Fibroblast of lung (primary cell): ENCODE measurements around the gene PDE6A. TPM values are rescaled to one million over a fixed set of nuclear protein-coding genes. Genes with fewer than 3 reads are reported as not detected.

ENCODE experiments used
- DNase-seq, 2 donors: peaks; one replicate each; pipeline versions ENCODE4 v3.0.0 to v3.0.0-alpha.2; 2010; ENCODE audit warnings: low read depth in 2 of 2
- H2AFZ ChIP-seq: 2 replicates; pipeline ENCODE4 v1.5.1; 2012; ENCODE audit warnings: low read length, control low read depth, inconsistent platforms
- H3K27ac ChIP-seq: 2 replicates; pipeline ENCODE4 v1.5.1; 2011; ENCODE audit warnings: low read length, control low read depth; ENCODE audit not compliant: insufficient read depth
- H3K27me3 ChIP-seq: 2 replicates; pipeline ENCODE4 v1.5.1; 2011; ENCODE audit warnings: mild to moderate bottlenecking, low read length; ENCODE audit not compliant: control insufficient read depth, insufficient read depth
- H3K36me3 ChIP-seq: 2 replicates; pipeline ENCODE4 v1.5.1; 2011; ENCODE audit warnings: low read length; ENCODE audit not compliant: control insufficient read depth, insufficient read depth
- H3K4me1 ChIP-seq: 2 replicates; pipeline ENCODE4 v1.5.1; 2011; ENCODE audit warnings: low read length; ENCODE audit not compliant: control insufficient read depth, insufficient read depth; ENCODE audit errors: extremely low read depth
- H3K4me2 ChIP-seq: 2 replicates; pipeline ENCODE4 v1.5.1; 2011; ENCODE audit warnings: low read length, control low read depth; ENCODE audit not compliant: insufficient read depth; ENCODE audit errors: extremely low read depth
- H3K4me3 ChIP-seq, 4 experiments: fragments of 200-600 bp in 1 of 4; sonication (generic) in 1 of 4; replicated peaks in 1 of 4; 2 replicates each; pipeline ENCODE4 v1.5.1; 2011 to 2016; ENCODE audit warnings: low read length in 4 of 4, low read depth in 3 of 4, mild to moderate bottlenecking in 3 of 4, control low read depth in 2 of 4, inconsistent platforms in 1 of 4, mixed read lengths in 1 of 4; ENCODE audit not compliant: insufficient read depth in 1 of 4; ENCODE audit errors: control extremely low read depth in 1 of 4
- H3K79me2 ChIP-seq: 2 replicates; pipeline ENCODE4 v1.5.1; 2012; ENCODE audit warnings: mild to moderate bottlenecking, low read length, inconsistent platforms; ENCODE audit not compliant: control insufficient read depth, insufficient read depth
- H3K9ac ChIP-seq: 2 replicates; pipeline ENCODE4 v1.5.1; 2011; ENCODE audit warnings: mild to moderate bottlenecking, low read length, control low read depth; ENCODE audit not compliant: insufficient read depth
- H3K9me3 ChIP-seq: 2 replicates; pipeline ENCODE4 v1.5.1; 2012; ENCODE audit warnings: low read depth, low read length; ENCODE audit not compliant: control insufficient read depth, insufficient read depth
- H4K20me1 ChIP-seq: 2 replicates; pipeline ENCODE4 v1.5.1; 2011; ENCODE audit warnings: low read length; ENCODE audit not compliant: control insufficient read depth, insufficient read depth; ENCODE audit errors: extremely low read depth
- CTCF ChIP-seq, 2 donors: IDR thresholded peaks in 1 of 2; conservative IDR thresholded peaks in 1 of 2; 1 replicate in 1 of 2; 2 replicates in 1 of 2; pipeline ENCODE4 v1.5.1; 2011 to 2012; ENCODE audit warnings: low read length in 2 of 2, control low read depth in 1 of 2, inconsistent platforms in 1 of 2, low read depth in 1 of 2, mild to moderate bottlenecking in 1 of 2
- EZH2 ChIP-seq: IDR thresholded peaks from 2 replicates; pipeline ENCODE4 v1.5.1; 2012; ENCODE audit warnings: low read length, control low read depth, mild to moderate bottlenecking; ENCODE audit errors: missing control alignments
- polyA plus RNA-seq, 2 donors: library from polyadenylated mRNA; depleted of rRNA in 1 of 2; stranded (reverse) in 1 of 2; unstranded in 1 of 2; fragments of >200 nt; gene quantifications; 2 replicates each; pipeline ENCODE4 v1.2.1, GENCODE V29; 2011 to 2012; ENCODE audit warnings: missing spikeins in 1 of 2
- total RNA-seq: library from RNA; depleted of rRNA; stranded (reverse); fragments of >200 nt; gene quantifications from 2 replicates; pipeline ENCODE4 v1.2.1, GENCODE V29; 2014

Gene PDE6A
- total and polyA plus RNA-seq, 2 donors (not counting 1 experiment from before 2014, with no cell fraction given): under 0.01 TPM; not detected in 1

GRCh38 chr5:149988126-149988525 is 43.5 kb upstream of the PDE6A start:
- Histone ChIP-seq H2AFZ (no peak overlapping the region), H3K4me2 (no peak overlapping the region), H4K20me1 (no peaks in the 10 kb centered on the region), H3K4me1 (no peaks in the 10 kb centered on the region), H3K9ac (no peak overlapping the region), H3K79me2 (no peaks in the 10 kb centered on the region), H3K27me3 (no peaks in the 10 kb centered on the region), H3K4me3 (no peak overlapping the region), H3K36me3 (no peaks in the 10 kb centered on the region), H3K9me3 (no peaks in the 10 kb centered on the region), H3K27ac (no peak overlapping the region)
- no peak for TF ChIP-seq EZH2
- TF ChIP-seq CTCF (conservative IDR thresholded peaks at IDR 0.05 in 1 of 2, IDR thresholded peaks at IDR 0.05 in 1 of 2; ENCODE audit: low read depth in 1 of 2, low read length in 2 of 2): no peak
- no peak for DNase-seq

DNA sequence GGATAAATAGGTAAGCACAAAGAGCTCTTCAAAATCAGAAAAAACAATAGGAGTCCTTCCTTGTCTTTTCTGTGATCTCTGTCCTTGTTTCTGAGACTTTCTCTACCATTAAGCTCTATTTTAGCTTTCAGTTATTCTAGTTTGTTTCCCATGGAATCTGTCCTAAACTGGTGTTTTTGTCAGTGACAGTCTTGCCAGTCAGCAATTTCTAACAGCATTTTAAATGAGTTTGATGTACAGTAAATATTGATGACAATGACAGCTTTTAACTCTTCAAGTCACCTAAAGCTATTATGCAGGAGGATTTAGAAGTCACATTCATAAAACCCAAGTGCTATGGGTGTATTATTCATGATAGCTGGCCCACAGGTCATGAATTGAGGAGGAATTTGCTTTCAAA is 37.9 kb upstream of the PDE6A start:
- no peak for DNase-seq
- no peaks in the 10 kb centered on the region for H3K79me2 ChIP-seq
- no peaks in the 10 kb centered on the region for H3K9me3 ChIP-seq
- no peak overlapping the region for H3K4me2 ChIP-seq
- H3K4me1 ChIP-seq: no peaks in the 10 kb centered on the region
- no peaks in the 10 kb centered on the region for H4K20me1 ChIP-seq
- H3K4me3 ChIP-seq: no peak overlapping the region
- H2AFZ ChIP-seq: no peak overlapping the region
- H3K9ac ChIP-seq: no peak overlapping the region
- TF ChIP-seq EZH2 (no peak), CTCF (conservative IDR thresholded peaks at IDR 0.05 in 1 of 2, IDR thresholded peaks at IDR 0.05 in 1 of 2; ENCODE audit: low read depth in 1 of 2, low read length in 2 of 2) (no peak)
- no peak overlapping the region for H3K27ac ChIP-seq
- H3K27me3 ChIP-seq: no peaks in the 10 kb centered on the region
- peaks cover 1% of the 10 kb centered on the region for H3K36me3 ChIP-seq

- no peak for TF ChIP-seq CTCF (conservative IDR thresholded peaks at IDR 0.05 in 1 of 2, IDR thresholded peaks at IDR 0.05 in 1 of 2; ENCODE audit: low read depth in 1 of 2, low read length in 2 of 2)
- no peak for TF ChIP-seq EZH2
- Histone ChIP-seq H3K9ac (no peak overlapping the region), H3K9me3 (no peaks in the 10 kb centered on the region), H3K27me3 (no peaks in the 10 kb centered on the region), H3K36me3 (peaks cover 1% of the 10 kb centered on the region), H3K4me2 (no peak overlapping the region), H2AFZ (no peak overlapping the region), H3K4me1 (no peaks in the 10 kb centered on the region), H3K27ac (no peak overlapping the region), H4K20me1 (no peaks in the 10 kb centered on the region), H3K79me2 (no peaks in the 10 kb centered on the region), H3K4me3 (no peak overlapping the region)
- DNase-seq: no peak
Observed at GRCh38 chr5:149981206-149981605, 36.6 kb upstream of the PDE6A start.
